Vagina (tissue), 2 donors: ENCODE data around the gene FANCC.

ENCODE experiments used
- POLR2A ChIP-seq, 2 donors: fragments of 450-650 bp; IDR thresholded peaks; one replicate each; pipeline ENCODE4 v1.6.1; 2017; ENCODE audit warnings: antibody characterized with exemption in 2 of 2, mild to moderate bottlenecking in 2 of 2, moderate library complexity in 2 of 2
- POLR2AphosphoS5 ChIP-seq, 2 donors: sonication (generic); formaldehyde crosslinking; IDR thresholded peaks; one replicate each; pipeline ENCODE4 v1.9.0; 2017; ENCODE audit warnings: antibody characterized with exemption in 2 of 2, mild to moderate bottlenecking in 2 of 2, low read depth in 1 of 2; ENCODE audit not compliant: insufficient read depth in 1 of 2
- TF ChIP-seq, protein P1 (sequence below), 3 experiments: fragments of 450-650 bp in 2 of 3; fragments of 200-600 bp in 1 of 3; sonication (generic) in 1 of 3; IDR thresholded peaks; one replicate each; pipeline ENCODE4 v1.5.1; 2017 to 2019; ENCODE audit warnings: antibody characterized with exemption in 3 of 3, mild to moderate bottlenecking in 2 of 3, moderate library complexity in 2 of 3

DNA sequence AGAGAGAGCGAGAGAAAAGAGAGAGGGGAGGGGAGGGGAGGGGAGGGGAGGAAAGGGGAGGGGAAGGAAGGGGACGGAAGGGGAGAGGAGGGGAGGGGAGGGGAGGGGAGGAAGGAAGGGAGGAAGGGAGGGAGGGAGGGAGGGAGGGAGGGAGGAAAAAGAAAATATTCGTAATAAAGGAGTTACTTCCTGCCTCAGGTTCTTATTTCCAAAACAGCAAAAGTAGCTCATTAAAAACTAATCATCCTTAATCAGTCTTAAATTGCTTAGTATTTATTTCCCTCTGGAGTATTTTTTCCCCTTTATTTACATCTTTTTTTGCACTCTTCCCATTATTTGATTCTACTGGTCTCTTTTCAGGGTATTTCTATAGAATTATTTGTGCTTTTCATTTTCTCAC lies 162.3 kb downstream of the FANCC start:
- TF ChIP-seq POLR2AphosphoS5 (IDR thresholded peaks at IDR 0.05; ENCODE audit: insufficient read depth in 1 of 2, low read depth in 1 of 2) (no peak), POLR2A (IDR thresholded peaks at IDR 0.05) (no peak)
- TF ChIP-seq, protein P1, sequence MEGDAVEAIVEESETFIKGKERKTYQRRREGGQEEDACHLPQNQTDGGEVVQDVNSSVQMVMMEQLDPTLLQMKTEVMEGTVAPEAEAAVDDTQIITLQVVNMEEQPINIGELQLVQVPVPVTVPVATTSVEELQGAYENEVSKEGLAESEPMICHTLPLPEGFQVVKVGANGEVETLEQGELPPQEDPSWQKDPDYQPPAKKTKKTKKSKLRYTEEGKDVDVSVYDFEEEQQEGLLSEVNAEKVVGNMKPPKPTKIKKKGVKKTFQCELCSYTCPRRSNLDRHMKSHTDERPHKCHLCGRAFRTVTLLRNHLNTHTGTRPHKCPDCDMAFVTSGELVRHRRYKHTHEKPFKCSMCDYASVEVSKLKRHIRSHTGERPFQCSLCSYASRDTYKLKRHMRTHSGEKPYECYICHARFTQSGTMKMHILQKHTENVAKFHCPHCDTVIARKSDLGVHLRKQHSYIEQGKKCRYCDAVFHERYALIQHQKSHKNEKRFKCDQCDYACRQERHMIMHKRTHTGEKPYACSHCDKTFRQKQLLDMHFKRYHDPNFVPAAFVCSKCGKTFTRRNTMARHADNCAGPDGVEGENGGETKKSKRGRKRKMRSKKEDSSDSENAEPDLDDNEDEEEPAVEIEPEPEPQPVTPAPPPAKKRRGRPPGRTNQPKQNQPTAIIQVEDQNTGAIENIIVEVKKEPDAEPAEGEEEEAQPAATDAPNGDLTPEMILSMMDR (IDR thresholded peaks at IDR 0.05) = no peak
